ENCODE measurements around the gene GLYATL2. TPM values are rescaled to one million over a fixed set of nuclear protein-coding genes. Genes with fewer than 3 reads are reported as not detected.

Gene GLYATL2
- total RNA-seq, 1 donor from 2014 or later: 0.62 TPM

DNA sequence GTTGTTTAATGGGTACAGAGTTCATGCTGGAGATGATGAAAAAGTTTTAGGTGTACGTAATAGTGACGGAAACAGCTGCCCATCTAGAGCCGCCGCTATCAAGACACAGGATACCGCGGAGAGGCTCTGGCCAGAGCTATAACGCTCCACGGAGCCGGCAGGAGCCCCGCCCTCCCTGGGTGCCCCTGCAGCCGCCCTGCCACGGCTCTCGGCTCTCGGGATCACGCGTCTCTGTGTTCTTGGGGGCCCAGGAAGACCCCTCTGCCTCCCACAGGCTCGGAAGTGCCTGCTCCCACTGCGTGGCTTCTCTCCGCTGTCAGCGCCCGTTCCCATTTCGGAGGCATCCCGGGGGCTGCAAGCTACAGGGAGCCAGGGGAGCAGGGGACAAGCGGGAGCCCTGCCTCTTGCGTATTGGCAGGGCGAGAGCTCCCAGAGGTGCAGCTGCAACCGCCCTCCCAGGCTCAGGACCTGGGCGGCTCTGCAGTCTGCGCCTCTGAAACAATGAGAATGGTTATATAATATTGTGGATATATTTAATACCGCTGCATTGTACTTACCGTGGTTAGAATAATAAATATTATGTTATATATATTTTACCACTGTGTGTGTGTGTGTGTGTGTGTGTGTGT lies 13.7 kb downstream of the GLYATL2 start:
- no peaks in the 10 kb centered on the region for H3K9me3 Mint-ChIP-seq (ENCODE audit: unreplicated experiment)
- no peaks in the 10 kb centered on the region for H3K27me3 Mint-ChIP-seq (ENCODE audit: unreplicated experiment)
- TF ChIP-seq, protein P1, sequence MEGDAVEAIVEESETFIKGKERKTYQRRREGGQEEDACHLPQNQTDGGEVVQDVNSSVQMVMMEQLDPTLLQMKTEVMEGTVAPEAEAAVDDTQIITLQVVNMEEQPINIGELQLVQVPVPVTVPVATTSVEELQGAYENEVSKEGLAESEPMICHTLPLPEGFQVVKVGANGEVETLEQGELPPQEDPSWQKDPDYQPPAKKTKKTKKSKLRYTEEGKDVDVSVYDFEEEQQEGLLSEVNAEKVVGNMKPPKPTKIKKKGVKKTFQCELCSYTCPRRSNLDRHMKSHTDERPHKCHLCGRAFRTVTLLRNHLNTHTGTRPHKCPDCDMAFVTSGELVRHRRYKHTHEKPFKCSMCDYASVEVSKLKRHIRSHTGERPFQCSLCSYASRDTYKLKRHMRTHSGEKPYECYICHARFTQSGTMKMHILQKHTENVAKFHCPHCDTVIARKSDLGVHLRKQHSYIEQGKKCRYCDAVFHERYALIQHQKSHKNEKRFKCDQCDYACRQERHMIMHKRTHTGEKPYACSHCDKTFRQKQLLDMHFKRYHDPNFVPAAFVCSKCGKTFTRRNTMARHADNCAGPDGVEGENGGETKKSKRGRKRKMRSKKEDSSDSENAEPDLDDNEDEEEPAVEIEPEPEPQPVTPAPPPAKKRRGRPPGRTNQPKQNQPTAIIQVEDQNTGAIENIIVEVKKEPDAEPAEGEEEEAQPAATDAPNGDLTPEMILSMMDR (IDR thresholded peaks at IDR 0.05; ENCODE audit: unreplicated experiment): no peak
- H3K4me1 Mint-ChIP-seq (ENCODE audit: unreplicated experiment): no peaks in the 10 kb centered on the region
- no peak for DNase-seq (ENCODE audit: low spot score)
- peak overlapping the region; percentile 52 for H3K4me3 Mint-ChIP-seq (ENCODE audit: unreplicated experiment)
- H3K36me3 Mint-ChIP-seq (ENCODE audit: low read depth, unreplicated experiment): peaks cover 10% of the 10 kb centered on the region
- H3K27ac Mint-ChIP-seq (ENCODE audit: unreplicated experiment): no peak overlapping the region

DNA sequence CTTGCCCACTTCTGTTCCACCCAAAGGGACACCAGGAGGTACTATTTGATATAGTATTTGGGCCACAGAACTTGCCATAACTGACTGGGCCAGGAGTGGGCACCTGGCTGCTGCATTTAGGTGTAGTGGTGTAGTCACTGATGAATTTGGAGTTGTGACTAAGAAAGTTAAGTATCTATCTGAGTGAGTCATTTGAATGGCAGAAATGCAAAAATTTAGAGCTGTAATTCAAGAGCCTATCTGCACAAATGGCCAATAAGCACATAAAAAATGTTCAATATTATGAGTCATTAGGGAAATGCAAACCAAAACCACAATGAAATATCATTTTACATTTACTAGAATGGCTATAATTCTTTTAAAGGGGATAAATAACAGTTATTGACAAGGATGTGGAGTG lies 14.7 kb downstream of the GLYATL2 start:
- DNase-seq (ENCODE audit: low spot score): no peak
- Mint-ChIP-seq H3K36me3 (ENCODE audit: low read depth, unreplicated experiment) (peaks cover 10% of the 10 kb centered on the region), H3K9me3 (ENCODE audit: unreplicated experiment) (no peaks in the 10 kb centered on the region), H3K4me3 (ENCODE audit: unreplicated experiment) (no peak overlapping the region), H3K27me3 (ENCODE audit: unreplicated experiment) (no peaks in the 10 kb centered on the region), H3K4me1 (ENCODE audit: unreplicated experiment) (no peaks in the 10 kb centered on the region), H3K27ac (ENCODE audit: unreplicated experiment) (no peak overlapping the region)
- TF ChIP-seq, protein P1 (IDR thresholded peaks at IDR 0.05; ENCODE audit: unreplicated experiment): no peak

DNA sequence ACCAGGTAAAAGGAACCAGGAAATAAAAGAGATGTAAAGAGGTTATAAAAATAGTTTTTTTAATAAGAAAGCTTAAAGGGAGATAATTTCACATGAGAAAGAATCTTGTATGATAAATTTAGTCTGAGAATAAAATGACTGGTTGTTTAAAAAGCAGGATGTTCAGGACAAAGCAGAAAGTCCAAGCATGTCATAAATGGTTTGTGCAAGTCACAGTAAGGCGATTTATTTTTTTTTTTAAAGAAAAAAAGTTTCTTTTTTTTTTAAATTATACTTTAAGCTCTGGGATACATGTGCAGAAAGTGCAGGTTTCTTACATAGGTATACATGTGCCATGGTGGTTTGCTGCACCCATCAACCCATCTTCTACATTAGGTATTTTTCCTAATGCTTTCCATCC lies 30.8 kb downstream of the GLYATL2 start:
- Mint-ChIP-seq H3K4me3 (ENCODE audit: unreplicated experiment) (no peak overlapping the region), H3K27me3 (ENCODE audit: unreplicated experiment) (peaks cover 6% of the 10 kb centered on the region), H3K9me3 (ENCODE audit: unreplicated experiment) (peaks cover 15% of the 10 kb centered on the region), H3K36me3 (ENCODE audit: low read depth, unreplicated experiment) (peaks cover 3% of the 10 kb centered on the region), H3K27ac (ENCODE audit: unreplicated experiment) (no peak overlapping the region), H3K4me1 (ENCODE audit: unreplicated experiment) (no peaks in the 10 kb centered on the region)
- no peak for DNase-seq (ENCODE audit: low spot score)
- TF ChIP-seq, protein P1 (IDR thresholded peaks at IDR 0.05; ENCODE audit: unreplicated experiment): no peak

DNA sequence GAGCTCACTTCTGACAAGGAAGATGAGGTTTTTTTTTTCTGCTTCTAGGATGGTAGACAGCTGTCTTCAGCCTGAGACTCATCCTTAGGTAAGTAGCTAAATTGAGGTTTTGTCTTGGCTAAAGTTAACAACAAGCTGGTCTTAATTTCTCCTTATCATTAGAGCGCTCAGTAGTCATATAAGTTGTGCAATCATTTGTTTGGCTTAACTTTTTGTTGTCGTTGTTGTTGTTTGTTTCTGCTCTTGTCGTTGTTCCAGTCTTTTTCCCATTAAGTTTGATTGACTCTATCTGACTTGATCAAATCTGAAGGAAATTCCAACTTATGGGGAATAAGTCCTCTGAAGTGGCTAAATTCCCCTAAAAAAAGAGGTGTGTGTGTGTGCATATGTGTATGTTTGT lies 33.0 kb downstream of the GLYATL2 start:
- H3K36me3 Mint-ChIP-seq (ENCODE audit: low read depth, unreplicated experiment): peaks cover 3% of the 10 kb centered on the region
- TF ChIP-seq, protein P1 (IDR thresholded peaks at IDR 0.05; ENCODE audit: unreplicated experiment): no peak
- peaks cover 15% of the 10 kb centered on the region for H3K9me3 Mint-ChIP-seq (ENCODE audit: unreplicated experiment)
- H3K4me1 Mint-ChIP-seq (ENCODE audit: unreplicated experiment): no peaks in the 10 kb centered on the region
- H3K27me3 Mint-ChIP-seq (ENCODE audit: unreplicated experiment): peaks cover 3% of the 10 kb centered on the region
- no peak overlapping the region for H3K27ac Mint-ChIP-seq (ENCODE audit: unreplicated experiment)
- DNase-seq (ENCODE audit: low spot score): no peak
- H3K4me3 Mint-ChIP-seq (ENCODE audit: unreplicated experiment): no peak overlapping the region

DNA sequence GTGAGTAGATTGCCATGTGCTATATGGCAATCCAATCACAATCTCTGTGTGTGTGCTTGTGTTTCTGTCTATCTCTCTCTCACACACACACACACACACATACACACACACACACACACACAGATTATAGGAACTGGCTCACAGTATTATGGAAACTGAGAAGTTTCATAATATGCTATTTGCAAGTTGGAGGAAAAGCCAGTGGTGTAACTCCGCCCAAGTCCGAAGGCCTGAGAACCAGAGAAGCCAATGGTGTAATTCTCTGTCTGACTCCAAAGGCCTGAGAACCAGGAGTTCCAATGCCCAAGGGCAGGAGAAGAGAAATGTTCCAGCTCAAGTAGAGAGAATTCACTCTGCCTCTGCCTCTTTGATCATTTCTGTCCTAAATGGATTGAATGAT lies 37.2 kb downstream of the GLYATL2 start:
- no peaks in the 10 kb centered on the region for H3K4me1 Mint-ChIP-seq (ENCODE audit: unreplicated experiment)
- peaks cover 15% of the 10 kb centered on the region for H3K9me3 Mint-ChIP-seq (ENCODE audit: unreplicated experiment)
- TF ChIP-seq, protein P1 (IDR thresholded peaks at IDR 0.05; ENCODE audit: unreplicated experiment): no peak
- H3K4me3 Mint-ChIP-seq (ENCODE audit: unreplicated experiment): no peak overlapping the region
- no peak for DNase-seq (ENCODE audit: low spot score)
- H3K27ac Mint-ChIP-seq (ENCODE audit: unreplicated experiment): no peak overlapping the region
- no peaks in the 10 kb centered on the region for H3K27me3 Mint-ChIP-seq (ENCODE audit: unreplicated experiment)
- H3K36me3 Mint-ChIP-seq (ENCODE audit: low read depth, unreplicated experiment): peaks cover 3% of the 10 kb centered on the region
